Kasumi-1 (cell line): ENCODE data around the gene IQSEC1.

Experiments used
- DNase-seq, 2 experiments: peaks; one replicate each; lab custom pipeline; 2025; lab: John Stamatoyannopoulos, UW

IQSEC1 gene

DNA sequence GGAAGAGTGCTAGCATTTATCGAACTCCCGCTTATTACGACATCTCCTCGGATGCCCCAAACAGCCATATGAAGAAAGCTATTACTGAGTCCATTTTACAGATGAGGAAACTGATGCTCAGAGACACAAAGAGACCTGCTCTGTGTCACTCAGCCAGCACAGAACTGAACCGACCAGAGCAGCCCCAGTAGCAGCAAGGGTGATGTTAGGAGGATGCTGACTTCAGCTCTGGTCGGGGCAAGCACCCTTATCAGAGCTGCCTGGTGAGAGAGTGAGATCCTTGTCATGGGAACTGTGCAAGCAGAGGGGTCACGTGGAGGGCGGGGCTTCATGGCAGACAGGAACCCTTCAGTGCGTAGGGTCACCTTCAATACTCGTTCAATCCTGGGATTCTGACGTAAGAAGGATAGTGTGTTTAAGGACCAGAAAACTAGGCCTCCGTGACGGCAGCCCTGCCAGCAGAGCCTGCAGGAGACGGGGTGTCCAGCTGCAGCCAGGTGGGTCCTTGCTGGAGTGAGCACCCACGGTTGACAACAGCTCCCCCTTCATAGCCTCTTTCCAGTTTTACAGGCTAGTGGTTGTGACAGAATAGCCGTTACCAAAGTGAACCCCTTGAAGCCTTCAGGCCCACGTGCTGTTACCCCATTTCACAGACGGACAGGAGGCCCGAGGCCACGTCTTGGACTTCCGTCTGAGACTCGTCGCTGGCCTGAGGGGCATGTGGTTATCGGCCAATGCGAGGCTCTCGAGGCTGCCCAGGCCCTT, 12.0 kb upstream of the IQSEC1 start:
- DNase-seq, result no peak

DNA sequence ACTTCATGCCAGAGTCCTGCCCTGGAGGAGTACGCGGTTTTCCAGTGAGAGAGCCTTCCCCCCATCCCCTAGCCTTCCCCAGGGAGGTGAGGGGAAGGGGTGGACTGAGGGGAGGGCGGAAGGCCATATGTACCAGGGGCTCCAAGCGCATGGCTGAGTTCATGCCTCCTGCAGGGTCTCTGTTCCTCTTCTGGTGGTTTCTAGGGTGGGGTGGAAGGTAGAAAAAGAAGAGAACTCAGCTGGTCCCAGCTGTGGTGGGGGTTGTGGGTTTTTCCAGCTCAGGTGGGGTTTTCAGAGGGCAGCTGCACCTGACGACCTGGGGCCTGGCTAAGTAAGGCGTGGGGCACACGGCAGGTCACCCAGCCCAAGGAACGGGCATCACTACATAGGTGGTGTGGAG, 10.7 kb upstream of the IQSEC1 start:
- DNase-seq, result no peak

DNA sequence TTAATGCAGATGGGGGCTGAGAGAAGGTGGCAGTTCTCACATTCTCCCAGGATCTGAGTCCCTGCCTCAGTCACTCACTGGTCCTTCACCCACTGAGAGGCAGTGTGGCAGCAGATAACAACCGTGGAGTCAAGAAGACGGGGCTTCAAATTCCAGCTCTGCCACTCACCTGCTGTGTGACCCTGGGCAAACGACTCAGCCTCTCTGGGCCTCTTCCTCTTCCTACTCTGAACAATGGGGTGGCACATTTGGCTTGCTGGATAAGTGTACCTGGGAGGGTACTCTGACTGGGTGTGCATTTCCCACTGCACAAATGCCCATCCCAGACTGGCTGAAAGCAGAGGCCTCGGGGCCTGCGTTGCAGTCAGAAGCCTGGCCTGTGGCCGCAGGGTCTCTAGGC, 10.0 kb upstream of the IQSEC1 start:
- DNase-seq, result no peak

DNA sequence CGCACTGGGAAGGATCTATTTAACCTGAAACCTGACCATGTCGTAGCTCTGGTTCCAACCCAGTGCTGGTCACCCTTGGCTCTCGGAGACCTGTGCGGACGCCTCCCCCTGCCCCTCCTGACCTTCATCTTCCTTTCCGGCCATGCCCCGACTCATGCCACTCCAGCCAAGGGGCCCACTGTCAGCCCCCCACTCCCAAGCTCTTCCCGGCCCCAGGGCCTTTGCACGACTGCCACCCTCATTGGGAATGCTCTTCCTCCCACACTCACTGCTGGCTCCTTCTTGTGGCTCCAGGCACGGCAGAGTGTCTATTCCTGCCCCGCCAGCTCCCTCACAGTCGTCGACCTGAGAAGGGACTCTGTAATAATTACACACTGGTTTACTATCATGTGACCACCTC, 9.4 kb upstream of the IQSEC1 start:
- no peak for DNase-seq

DNA sequence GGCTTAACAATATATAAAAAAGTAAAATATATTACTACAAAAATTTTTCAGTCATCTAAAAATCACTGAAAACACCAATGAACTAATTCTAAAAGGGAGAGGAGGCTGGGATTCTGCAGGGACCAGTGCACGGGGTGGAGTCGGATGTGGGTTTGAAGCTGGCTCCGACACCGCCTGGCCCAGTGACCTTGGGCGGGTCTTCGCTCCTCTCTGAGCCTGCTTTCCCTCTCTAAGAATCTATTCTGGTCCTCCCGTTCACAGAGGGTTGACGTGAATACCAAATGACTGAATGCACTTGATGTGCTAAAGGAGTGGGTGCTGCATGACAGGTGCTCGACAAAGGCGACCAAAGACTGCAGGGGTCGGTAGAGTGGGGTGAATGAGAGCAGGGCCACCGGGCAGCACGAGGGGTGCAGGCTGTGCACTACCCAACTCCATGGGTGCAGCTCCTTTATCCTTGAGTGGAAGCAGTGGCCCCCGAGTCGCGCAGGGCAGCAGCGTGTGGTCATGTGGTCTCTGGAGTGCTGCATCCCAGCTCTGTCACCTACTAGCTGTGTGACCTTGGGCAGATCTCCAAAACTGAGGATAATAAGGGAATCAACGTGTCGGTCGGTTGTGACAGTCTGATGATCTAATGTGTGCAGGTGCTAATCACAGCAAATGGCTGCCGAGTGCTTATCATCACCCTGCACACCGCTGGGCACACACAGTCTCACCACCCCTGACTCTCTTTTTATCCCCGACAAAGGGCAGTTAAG, 8.6 kb upstream of the IQSEC1 start:
- DNase-seq, result no peak

DNA sequence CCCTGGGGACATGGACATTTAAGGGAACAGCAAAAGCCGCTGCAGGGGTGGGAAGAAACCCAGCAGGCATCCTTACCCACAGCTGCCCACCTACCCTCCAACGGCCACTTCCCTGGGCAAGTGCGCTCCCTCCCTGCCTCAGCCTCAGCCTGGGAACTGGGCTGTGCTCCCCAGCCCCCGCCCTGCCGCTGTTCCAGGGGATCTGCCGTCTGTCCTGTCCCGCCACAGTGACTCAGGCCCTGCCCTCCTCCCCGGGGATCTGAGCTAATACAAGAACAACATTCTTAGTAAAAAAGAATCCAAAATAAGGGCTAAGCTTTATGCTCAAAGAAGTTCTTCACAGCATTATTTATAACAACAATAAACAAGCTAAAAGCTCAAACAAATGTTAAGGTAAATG, 7.4 kb upstream of the IQSEC1 start:
- no peak for DNase-seq

DNA sequence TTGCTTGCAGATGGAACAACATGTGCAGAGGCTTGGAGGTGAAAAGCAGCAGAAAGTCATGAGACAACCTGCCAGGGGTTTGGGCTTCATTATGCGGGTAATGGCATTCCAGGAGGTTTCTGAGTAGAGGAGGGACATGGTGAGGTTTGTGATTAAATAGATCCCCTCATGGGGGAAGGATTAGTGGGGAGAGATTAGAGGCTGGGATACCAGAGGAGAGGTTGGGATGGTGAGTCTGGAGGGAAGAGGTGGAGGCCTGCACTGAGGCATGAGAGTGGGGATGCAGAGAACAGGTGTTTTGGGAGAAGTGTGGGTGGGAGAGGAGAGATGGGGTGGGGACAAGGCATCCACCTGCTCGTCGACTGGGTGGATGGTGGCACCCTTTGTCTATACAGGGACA, 6.8 kb upstream of the IQSEC1 start:
- DNase-seq, result no peak

DNA sequence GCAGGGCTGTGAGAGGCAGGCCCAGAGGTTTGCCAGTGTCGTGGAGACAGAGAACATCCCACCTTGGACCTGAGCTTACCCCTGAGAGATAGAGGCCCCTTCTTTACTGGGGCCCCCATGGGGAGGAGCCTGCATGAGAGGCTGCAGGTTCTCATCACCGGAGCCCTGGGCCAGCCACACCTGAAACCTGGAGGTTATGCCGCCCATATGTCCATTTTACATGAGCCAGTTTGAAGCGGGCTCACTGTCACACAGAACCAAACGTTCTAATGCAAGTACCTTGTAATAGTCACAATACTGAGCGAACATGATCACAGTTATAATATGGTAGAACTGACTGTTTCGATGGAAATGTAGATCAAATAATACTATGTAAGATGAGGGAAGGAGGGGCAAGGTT, 6.3 kb upstream of the IQSEC1 start:
- DNase-seq, result no peak

DNA sequence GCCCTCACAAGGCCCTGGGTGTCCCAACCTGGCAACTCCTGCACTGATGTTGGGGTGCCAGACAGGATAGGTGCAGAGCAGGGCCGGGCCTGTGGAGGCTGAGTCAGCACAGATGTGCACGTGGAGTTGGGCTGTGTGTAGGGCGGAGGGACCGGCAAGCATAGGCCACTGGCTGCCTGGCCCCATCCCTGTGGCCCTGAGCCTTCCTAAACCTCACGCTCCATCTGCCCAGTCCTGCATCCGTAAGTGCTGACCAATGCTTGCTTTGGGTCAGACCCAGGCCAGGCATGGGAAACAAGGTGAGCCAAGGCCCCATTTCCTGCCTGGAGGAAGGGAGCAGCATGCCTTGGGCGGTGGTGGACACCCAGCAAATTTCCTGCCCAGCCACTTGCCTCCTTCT, 5.8 kb upstream of the IQSEC1 start:
- no peak for DNase-seq

DNA sequence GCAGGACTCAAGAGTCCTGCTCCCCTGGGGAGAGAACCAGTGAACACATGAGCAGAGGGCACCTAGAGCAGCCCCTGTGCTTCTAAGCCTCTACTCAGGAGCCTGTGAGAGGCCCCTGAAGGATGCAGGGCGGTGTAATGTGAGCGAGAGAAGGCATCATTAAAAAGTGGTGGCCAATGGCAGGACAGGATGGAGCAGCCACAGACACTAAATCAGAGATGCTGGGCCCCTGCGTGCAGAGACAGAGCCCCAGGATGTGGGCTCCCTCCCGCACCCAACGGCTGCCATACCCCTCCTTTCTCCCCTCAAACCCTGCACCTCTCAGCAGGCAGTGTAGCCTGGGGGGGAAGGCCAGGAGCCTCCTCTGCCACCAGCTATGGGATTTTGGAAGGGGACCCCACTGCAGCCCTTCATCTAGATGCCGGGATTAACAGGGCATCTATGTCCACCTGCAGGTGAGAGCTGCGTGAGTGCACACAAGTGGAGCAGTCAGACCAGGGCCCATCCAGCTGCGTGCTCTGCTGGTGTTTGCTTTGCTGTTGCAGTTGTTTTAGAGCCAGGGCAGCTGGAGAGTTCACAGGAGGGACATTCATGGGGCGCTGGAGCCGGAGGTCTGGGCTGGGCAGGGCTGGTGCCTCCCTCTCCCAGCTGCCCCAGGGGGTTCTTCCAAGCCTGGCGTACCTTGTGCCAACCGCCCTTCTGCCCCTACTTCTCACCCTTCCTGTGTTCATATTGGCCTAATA, 5.1 kb upstream of the IQSEC1 start:
- DNase-seq, result no peak

DNA sequence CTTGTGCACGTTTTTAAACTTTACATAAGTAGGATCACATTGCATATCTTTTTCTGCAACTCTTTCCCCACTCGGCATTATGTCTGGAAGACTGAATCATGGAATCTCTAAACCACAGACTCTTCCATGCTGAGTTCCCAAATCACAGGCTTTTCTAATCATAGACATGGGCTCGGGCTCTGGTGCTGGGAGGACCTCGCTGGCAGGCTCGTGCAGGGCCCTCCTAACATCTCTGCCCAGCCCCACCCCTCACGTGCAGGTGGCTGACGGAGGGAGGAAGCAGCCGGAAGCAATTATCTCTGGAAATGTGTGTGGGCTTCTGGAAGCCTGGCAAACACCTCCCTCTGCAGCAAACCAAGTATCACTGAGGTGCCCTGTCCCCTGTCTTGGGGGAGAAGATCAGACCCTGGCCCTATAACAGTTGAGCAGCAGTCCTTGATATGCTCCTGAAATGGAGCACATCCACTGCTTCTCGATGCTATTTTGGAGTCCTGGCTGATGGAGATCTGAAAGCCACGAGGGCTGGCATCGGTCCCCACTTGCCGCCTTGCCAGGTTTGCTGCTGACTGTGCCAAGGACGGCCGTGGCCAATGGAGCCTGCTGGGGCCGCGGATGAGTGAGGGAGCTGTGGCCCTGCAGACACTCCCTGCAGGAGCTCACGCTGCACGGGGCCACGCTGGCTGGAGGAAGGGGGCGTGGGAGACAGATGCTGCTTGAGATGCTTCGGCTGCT, 4.4 kb upstream of the IQSEC1 start:
- no peak for DNase-seq

DNA sequence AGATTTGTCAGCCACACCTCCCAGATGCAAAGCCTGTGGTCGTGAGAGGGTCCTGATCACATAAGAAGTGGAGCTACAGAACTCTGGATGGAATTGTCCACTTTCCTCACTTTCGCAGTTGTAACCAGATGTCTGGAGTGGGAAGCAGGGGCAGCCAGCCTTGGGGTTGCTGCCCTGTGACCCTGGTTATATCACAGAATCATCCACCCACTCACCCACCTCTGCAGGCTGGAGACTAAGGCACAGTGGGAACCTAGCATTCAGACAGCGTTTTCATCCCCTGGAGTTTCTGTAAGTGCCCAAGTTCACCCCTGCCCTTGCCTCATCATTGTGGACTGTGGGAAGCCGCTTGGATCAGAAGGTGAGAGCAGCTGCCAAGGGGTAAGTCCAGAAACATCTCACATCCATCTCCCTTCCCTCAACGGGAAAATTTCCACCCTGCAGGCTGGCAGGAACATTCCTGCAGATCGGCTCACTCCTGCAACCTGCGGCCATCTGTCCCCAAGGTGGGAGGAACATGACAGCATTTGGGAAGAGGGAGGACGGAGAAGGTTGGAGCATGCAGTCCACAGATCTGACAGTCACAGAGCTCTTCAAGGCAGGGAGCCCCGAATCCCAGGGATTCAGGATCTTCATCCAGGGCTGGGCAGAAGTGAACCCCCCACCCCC, 2.9 kb upstream of the IQSEC1 start:
- DNase-seq, result no peak

DNA sequence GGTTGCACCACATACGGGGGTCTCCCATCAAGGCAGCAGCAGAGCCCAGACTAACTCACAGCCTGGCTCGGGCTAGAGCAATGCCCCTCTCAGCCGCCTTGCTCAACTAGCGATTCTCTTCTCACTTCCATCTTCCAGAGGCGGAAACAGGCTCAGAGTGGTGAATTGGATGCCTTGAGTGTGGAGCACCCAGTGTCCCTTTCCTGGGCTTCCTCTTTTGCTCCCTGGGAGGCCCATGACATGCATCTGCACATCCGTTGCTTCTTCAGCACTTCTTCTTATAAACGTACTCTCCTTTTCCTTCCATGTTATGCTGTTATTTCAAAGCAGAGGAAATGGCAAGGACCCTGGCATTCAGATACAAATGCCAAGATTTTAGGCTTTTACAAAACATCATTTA, 2.1 kb upstream of the IQSEC1 start:
- DNase-seq, result peak; percentile 90 to 92

DNA sequence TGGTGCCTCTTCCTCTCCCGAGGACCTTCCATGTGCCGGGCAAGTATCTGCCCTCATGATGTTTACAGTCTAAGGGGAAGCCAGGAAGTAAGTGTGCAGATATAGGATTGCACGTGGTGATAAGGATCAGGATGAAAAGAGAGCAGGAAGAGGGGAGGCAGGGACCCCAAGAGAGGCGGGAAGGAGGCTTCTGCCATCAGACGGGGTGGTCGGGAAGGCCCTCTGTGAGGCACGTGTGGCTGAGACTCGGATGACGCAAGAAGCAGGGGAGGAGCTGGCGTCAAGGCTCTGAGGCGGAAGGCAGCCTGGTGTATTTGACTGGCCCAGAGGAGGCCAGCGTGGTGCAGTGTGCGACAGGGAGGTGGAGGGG, 762 bp upstream of the IQSEC1 start:
- no peak for DNase-seq

DNA sequence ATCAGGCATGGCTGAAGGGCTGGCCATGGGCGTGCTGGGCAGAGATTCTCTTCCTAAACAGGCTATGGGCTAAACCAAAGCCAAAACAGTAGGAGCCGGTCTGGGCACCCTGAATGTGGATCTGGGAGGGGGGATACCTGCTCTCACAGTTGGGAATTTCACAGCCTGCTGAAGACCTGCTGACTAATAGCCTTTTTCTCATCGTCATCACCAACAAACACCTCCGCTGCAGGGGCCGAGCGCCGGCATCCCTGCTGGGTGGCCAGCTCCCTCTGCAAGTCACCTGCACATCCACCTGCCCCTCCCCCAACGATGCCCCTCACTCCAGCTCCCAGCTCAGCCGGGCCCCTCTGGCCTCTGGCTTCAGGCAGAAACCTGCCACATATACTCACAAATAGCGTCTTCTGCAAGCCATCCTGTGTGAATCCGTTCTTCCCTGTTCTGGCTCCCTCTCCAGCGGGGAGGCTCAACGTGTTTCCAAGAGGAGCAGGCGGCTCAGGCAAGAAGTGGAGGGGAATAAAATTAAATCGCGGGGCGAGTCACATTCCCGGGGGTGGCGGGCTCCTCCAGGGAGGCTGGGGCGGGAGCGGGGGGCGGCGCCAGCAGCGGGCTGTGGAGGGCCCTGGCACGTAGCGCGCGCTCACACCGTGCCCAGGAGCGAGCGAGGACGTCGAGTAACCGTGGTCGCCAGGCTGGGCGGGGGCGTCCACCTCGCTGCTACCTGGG, 466 bp downstream of the IQSEC1 start:
- DNase-seq, result no peak

DNA sequence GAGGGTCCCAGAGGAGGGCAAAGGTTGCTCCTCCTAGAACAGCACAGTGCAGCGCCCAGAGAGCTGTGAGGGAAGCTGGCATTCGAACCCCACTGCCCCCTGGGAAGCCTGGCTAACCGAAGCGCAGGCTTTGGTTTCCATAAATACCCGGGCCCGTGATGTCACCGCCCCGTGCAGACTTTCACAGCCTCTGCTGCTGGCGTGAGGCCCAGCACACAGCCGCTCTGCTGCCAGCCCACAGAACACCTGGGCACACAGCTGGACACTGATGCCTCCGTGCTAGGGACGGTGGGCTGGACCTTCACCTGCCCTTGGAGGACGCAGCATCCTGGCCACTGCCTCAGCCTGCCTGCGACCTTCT, 1.0 kb downstream of the IQSEC1 start:
- DNase-seq, result no peak

DNA sequence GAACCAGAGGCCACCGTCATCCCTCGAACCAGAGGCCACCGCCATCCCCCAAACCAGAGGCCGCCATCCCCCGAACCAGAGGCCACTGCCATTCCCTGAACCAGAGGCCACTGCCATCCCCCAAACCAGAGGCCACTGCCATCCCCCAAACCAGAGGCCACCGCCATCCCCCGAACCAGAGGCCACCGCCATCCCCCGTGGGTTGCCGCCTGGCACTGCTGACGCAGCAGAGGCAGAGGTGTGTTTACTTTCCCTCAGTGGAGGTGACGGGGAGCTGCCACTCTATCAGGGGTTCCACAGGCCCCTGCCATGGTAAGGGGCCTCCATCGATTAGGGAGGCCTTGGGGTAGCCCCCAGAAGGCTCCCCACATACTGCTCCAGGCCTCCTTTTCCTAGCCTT, 1.5 kb downstream of the IQSEC1 start:
- no peak for DNase-seq

DNA sequence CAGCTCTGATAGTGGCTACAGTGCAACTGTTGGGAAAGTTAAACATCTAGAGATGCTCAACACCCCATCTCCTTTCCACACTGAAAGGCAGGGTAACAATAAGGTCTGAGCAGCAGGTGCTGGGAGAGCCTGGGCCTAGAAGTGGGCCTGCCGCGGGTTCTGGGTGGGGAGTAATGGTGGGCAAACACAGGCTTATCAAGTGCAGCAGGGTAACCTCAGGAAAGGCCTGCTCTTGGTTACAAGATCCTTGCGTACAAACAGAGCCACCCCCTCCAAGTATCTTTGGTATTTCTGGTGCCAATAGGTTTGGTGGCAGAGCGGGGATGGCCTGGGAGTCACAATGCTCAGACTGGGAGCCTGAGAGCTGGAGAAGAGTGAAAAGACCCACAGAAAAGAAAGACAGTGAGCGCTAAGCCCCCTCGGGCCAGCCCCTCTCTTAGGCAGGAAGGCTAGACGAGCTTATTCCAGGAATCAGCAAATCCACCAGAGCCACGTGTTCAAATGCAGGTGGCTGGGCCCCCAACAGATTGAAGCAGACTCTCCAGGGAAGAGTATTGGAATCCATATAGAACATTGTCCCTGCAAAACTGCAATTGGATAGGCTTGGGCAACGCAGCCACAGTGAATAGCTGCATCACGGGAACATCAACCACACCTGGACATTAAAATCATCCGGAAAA, 2.7 kb downstream of the IQSEC1 start:
- no peak for DNase-seq

DNA sequence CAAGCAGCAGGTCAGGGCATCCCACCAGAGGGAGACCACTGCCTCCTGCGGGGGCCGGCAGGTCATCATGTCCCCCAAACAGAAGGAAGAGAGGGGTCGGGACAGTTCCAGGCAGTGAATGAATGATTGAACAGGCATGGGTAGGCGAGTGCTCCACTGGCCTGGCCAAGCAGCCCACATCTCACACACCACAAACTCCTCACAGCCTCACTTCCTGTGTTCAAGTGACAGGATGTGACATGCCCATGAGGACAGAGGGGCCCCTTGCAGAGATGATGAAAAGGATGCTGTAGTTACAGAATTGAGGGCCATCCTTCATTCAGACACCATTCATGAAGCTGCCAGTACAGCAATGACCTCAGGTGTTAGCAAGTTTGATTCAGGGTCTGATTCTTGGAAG, 3.7 kb downstream of the IQSEC1 start:
- peak; percentile 48 to 49 for DNase-seq

DNA sequence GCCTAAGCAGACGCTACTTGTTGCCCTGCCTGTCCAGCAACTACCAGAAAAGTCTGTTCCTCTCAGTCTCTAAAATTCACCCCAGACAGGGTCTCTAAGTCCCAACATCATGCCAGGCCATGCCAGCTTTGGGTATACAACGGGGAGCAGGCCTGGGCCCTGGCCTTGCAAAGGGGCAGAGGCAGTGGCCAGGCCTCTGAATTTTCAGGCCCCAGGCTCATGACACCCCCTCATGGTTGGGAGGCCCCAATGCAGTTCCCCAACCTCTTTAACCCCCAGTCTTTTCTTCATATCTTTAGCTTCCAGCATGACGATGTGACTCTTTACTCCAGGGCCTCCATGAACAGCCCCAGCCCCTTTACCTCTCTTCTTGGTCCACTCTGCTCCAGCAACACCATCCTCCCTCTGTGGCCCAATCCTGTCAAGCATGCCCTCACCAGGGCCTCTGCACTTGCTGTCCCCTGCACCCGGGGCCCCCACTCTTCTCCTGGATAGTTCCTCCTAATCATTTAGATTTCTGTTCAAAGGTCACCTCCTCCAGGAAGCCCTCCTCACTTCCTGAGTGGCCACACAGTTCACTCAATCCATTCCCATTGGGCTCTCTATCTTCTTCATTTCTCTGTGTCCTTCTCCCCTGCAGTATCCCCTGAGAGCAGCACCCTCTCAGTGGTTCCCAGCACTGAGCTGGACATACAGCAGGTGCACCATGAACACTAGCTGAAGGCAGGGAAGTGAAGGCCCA, 4.8 kb downstream of the IQSEC1 start:
- no peak for DNase-seq
